ENCODE measurements around the gene ARMH4.

The ARMH4 gene

DNA sequence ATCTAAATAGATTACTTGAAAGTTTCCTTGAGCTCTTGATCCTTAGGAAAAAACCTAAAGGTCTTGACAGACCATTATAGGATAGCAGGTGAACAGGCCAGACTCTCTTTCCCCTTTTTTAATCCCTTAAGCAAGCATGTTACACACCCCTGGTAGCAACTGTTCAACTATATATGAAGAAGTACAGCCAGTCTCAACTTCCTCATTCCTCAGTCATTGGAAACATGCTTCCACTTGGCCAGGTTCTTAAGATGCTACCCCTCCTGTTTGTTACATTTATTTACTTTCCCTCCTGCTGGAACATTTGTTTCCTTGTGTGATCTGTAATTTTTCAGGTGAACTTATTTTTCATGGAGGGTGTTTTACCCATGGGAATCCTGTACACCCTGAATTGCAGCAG lies 124.1 kb downstream of the ARMH4 start:
- no peak for DNase-seq (ENCODE audit: low spot score)

DNA sequence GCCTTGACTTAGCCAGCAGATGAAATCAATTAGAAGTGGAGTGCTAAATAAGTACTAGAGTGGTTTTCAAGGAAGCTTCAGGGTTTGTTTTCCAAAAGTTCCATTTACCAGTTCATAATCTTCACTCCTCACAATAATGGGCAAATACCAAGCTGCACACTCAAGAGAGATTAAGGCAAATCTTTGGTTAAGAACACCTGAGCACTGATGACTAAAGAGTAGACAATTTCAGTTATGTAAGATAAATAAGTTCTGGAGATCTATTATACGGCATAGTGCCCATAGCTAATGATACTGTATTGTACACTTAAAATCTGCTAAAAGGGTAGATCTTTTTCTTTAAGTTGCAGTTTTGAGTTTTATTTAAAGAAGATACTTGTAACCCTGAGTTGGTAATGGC lies 125.0 kb downstream of the ARMH4 start:
- DNase-seq (ENCODE audit: low spot score): no peak

GRCh38 chr14:58026219-58026618 lies 125.8 kb downstream of the ARMH4 start:
- no peak for DNase-seq (ENCODE audit: low spot score)

DNA sequence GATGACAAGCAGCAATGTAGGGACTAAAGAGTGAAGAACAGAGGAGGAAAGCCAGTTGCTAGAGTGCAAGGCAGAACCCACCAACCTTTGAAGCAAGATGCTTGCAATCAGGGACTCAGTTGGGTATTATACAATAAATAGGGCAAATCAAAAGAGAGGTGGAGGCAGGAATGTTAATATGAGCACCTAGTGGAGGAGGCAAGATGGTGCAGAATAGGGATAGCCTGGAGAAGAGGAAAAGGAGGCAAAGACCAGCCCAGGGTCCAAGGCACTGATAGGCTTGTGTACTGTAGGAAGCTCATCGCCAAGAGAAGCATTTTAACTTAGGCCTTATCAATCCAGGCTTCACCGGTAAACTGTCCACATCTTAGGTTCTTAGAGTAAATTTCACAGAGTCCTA lies 137.2 kb downstream of the ARMH4 start:
- DNase-seq (ENCODE audit: low spot score): no peak

DNA sequence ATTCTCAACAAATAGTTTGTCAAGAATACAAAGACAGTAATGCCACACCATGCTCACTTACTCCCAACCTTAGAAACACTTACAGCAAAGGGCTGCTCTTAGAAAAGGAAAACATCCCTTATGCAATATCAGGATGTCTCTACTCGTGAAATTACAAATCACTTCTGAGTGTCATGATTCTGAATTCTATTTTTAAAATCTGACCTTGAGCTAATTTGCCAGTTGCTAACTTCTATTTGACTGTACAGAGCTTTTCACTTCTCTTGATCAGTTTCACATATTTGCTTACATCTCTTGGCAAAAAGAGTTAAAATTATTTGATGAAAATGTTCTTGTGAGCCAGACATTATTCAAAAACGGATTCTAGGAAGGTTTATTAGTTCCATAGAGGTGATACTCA lies 149.4 kb downstream of the ARMH4 start:
- DNase-seq (ENCODE audit: low spot score): no peak

DNA sequence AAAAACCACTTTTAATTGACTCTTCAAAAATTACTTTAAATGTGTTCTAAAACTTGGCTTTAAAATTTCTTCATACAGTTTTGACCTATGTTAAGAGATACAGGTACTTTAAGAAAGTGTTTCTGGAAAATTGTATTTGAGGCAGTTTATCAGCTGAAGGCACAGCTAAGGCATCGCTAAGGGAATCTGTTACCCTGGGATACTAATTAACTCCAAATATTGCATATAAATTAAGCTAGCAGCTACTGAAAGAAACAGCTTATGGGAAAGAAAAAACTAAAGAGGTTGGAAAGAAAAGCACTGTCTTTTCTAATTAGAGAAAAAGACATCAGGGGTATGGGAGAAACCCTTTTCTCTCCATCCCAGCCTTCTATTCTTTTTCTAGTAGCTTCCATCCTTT lies 152.0 kb downstream of the ARMH4 start:
- DNase-seq (ENCODE audit: low spot score): no peak

GRCh38 chr14:57999471-57999870 lies 152.5 kb downstream of the ARMH4 start:
- peak; percentile 89 for DNase-seq (ENCODE audit: low spot score)

GRCh38 chr14:57998766-57999165 lies 153.2 kb downstream of the ARMH4 start:
- DNase-seq (ENCODE audit: low spot score): no peak

DNA sequence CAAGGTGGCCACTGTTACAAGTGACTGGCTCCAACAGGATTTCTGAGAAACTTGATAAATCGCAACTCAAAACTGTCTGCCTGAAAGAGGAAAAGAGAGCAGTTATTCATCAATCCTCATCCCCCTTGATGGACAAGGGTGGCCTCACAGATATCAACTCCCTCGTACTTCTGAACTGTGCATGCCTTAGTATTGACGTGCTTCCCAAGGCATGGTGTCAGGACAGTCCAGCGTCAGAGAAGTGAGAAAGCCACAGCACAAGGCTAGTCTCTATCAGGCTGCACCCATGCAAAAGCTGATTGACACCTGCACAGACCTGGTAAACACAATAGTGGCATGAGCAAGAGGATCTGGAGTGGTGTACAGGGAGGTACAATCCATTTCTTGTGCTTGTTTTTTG lies 160.7 kb downstream of the ARMH4 start:
- DNase-seq (ENCODE audit: low spot score): no peak

GRCh38 chr14:57988445-57988844 lies 163.6 kb downstream of the ARMH4 start:
- no peak for DNase-seq (ENCODE audit: low spot score)

DNA sequence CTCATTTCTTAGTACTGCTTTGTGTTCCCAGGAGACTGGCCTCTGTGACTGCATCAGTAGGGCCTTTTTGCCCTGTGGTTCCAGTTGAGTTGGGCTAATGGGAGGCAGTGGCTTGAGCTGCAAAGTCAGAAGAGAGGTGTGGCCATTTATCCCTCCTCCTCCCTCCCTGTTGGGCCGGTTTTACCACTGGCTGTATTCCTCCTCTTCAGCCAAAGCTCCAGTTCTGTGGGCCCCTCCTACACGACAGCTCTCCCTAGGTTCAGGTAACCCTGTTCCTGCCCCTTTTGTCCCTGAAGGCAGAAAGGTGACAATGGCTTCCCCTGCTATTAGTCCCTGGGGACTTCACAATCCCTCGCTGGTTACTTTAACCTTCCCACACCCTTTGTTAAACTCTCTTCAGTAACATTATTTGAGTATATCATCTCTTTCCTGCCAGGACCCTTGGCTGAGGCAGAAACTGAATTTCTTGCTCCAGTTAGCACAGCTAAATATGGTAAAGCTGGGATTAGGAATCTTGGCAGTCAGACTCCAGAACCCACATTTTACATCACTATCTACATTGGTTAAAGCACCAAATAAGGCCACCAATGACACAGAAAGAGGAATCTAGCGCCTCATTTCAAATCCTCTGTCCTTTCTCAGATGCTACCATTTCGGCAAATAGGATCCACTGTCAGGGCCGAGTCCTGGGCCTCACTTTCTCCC lies 164.3 kb downstream of the ARMH4 start:
- peak; percentile 98 for DNase-seq (ENCODE audit: low spot score)

- no peak for DNase-seq (ENCODE audit: low spot score)
These were observed 165.0 kb downstream of the ARMH4 start for GRCh38 chr14:57987051-57987450.

- DNase-seq (ENCODE audit: low spot score): no peak
These were observed 169.0 kb downstream of the ARMH4 start for GRCh38 chr14:57982804-57983634.

GRCh38 chr14:57981817-57982560 lies 170.0 kb downstream of the ARMH4 start:
- no peak for DNase-seq (ENCODE audit: low spot score)

GRCh38 chr14:57979376-57980048 lies 172.5 kb downstream of the ARMH4 start:
- DNase-seq (ENCODE audit: low spot score): no peak

DNA sequence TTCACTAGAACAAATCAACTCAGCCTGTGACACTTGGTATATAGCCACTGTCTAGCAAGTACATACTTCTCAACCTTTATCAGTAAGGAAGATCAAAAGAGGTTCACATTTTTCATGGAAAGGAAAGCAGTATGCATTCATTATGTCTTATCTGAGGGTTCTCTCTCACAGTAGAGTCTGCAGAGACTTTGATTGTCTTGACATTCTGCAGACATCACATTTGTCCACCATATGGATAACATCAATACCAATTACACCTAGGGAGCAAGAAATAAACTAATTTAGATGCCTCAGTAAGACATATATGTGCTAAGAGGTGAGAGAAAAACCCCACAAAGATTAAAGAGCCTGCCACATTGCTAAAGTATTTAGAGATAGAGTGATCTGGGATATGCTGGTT lies 175.3 kb downstream of the ARMH4 start:
- DNase-seq (ENCODE audit: low spot score): no peak

DNA sequence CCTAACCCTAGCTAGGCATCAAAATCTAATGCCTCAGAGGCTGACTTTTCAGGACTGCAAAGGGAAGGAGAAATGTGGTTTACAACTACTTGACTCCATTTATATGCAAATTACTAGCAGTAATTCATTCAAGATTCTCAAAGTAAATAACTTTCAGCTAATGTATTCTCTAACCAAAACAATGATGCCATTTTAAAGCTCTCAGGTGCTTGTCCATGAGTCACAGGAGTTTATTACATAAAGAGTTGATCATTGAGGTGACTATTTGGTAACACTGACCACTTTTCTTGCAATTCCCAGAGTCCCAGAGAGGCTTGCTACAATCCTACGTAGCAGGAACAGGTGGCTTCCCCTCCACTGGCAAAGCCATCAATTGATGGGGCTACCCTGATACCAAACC lies 177.1 kb downstream of the ARMH4 start:
- DNase-seq (ENCODE audit: low spot score): no peak

GRCh38 chr14:57970594-57970993 lies 181.4 kb downstream of the ARMH4 start:
- DNase-seq (ENCODE audit: low spot score): no peak

GRCh38 chr14:57970175-57970574 lies 181.8 kb downstream of the ARMH4 start:
- no peak for DNase-seq (ENCODE audit: low spot score)

- peak; percentile 59 for DNase-seq (ENCODE audit: low spot score)
These were observed 188.9 kb downstream of the ARMH4 start for GRCh38 chr14:57963071-57963470.

DNA sequence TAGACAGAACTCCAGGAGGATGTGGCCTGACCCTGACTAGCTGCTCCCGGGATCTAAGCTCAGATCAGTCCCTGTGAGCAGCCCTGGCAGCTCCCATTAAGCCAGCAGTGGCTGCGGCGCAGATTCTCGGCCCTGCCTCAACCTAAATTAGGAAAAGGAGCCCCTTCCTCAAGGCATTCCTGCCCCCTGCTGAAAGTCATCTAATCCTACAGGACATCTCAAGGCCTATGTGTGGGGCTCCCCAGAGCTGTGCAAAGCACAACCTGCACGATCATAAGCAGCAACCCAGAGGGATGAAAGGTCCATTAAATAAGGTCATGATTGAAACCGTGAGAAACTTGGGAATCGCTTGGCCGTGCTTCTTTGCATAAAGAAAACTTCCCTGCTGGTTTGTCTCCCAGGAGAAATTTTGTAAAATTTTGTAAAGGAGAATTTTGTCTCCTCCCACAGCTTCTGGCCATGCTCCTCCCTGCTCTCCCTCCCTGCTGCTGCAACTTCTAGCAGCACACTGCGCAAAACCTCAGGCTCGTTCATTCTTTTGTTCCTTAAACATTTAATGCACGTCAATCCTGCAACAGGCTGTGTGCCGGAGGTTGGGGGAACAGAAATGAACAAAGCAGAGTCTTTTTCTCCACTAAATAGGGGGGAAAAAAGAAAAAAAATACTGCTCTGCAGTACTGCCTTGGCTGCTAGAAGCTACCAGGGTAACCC lies 189.5 kb downstream of the ARMH4 start:
- peak; percentile 50 for DNase-seq (ENCODE audit: low spot score)

DNA sequence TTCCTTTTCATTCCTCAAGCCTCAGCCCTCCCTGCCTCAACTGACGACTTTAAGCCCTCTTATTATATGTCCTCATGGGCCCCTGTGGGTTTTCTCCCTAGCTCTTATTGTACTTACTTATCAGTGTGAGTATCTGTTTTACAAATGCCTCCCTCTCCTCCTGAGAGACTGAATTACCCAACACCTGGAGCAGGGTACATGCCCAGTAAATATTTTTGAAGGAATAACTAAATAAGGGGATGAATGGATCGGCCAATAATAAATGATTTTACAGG lies 190.3 kb downstream of the ARMH4 start:
- DNase-seq (ENCODE audit: low spot score): no peak
